HTR-8/SVneo (cell line): ENCODE measurements around the gene SMAD3.
"Not testable (repeated sequence)": the region's sequence is repeated elsewhere in the genome, so short reads cannot be mapped to it uniquely, and the experiment has no call there.

ENCODE experiments used
- DNase-seq: peaks from one replicate; pipeline ENCODE4 v3.0.0; 2011; ENCODE audit warnings: low spot score, mixed read lengths; ENCODE audit not compliant: insufficient read length
- FAIRE-seq: peaks from 2 replicates; lab custom pipeline; 2011; peaks lifted over from hg19 to GRCh38; lab: Jason Lieb, UNC

Gene SMAD3

GRCh38 chr15:67065531-67066005 is at the start of gene SMAD3:
Gene SMAD3 (plus strand): TSS chr15:67065602. CDS start chr15:67066155, 553 bp downstream.
- FAIRE-seq (no peak), DNase-seq (no peak)

GRCh38 chr15:67017311-67017710 is 48.1 kb upstream of the SMAD3 start:
- FAIRE-seq (no peak), DNase-seq (no peak)

GRCh38 chr15:67018026-67018425 is 47.4 kb upstream of the SMAD3 start:
- FAIRE-seq (no peak), DNase-seq (no peak)

GRCh38 chr15:67018441-67018840 is 47.0 kb upstream of the SMAD3 start:
- no peak for DNase-seq
- no peak for FAIRE-seq

GRCh38 chr15:67019069-67019468 is 46.3 kb upstream of the SMAD3 start:
- no peak for FAIRE-seq
- DNase-seq: no peak

- FAIRE-seq (no peak), DNase-seq (no peak)
Measured at GRCh38 chr15:67019884-67020520, 45.4 kb upstream of the SMAD3 start.

- not testable (repeated sequence) for FAIRE-seq, DNase-seq
Measured at GRCh38 chr15:67020668-67021067, 44.7 kb upstream of the SMAD3 start.

GRCh38 chr15:67021455-67021854 is 43.9 kb upstream of the SMAD3 start:
- DNase-seq: no peak
- FAIRE-seq: no peak

- DNase-seq (no peak), FAIRE-seq (no peak)
Measured at GRCh38 chr15:67022587-67023105, 42.8 kb upstream of the SMAD3 start.

GRCh38 chr15:67023517-67024313 is 41.7 kb upstream of the SMAD3 start:
- no peak for FAIRE-seq
- DNase-seq: no peak

GRCh38 chr15:67024314-67024997 is 40.9 kb upstream of the SMAD3 start:
- FAIRE-seq: no peak
- DNase-seq: peak; percentile 81

- DNase-seq: no peak
- no peak for FAIRE-seq
Measured at GRCh38 chr15:67024998-67025368, 40.4 kb upstream of the SMAD3 start.

GRCh38 chr15:67025719-67026609 is 39.4 kb upstream of the SMAD3 start:
- no peak for FAIRE-seq
- peak; percentile 34 for DNase-seq

- FAIRE-seq (no peak), DNase-seq (no peak)
Measured at GRCh38 chr15:67026610-67026967, 38.8 kb upstream of the SMAD3 start.

- FAIRE-seq, DNase-seq: not testable (repeated sequence)
Measured at GRCh38 chr15:67028440-67028839, 37.0 kb upstream of the SMAD3 start.

- FAIRE-seq (no peak), DNase-seq (no peak)
Measured at GRCh38 chr15:67030036-67030762, 35.2 kb upstream of the SMAD3 start.

- no peak for FAIRE-seq
- DNase-seq: no peak
Measured at GRCh38 chr15:67031331-67031730, 34.1 kb upstream of the SMAD3 start.

- no peak for DNase-seq
Measured at GRCh38 chr15:67032608-67033007, 32.8 kb upstream of the SMAD3 start.

GRCh38 chr15:67033012-67033411 is 32.4 kb upstream of the SMAD3 start:
- DNase-seq: no peak
- FAIRE-seq: no peak

More at GRCh38 chr15:67032608-67033007, 32.8 kb upstream of the SMAD3 start:
- no peak for FAIRE-seq
